ACHN (cell line): ENCODE measurements around the gene ASXL2.
A peak's percentile ranks its signal among the peaks of the same experiment; 100 is the strongest.
"Not testable (repeated sequence)": the region's sequence is repeated elsewhere in the genome, so short reads cannot be mapped to it uniquely, and the experiment has no call there.

Source experiments
- DNase-seq: peaks from one replicate; pipeline ENCODE4 v3.0.0-alpha.2; 2015
- in situ Hi-C: cut with HindIII; loops from 2 replicates; pipeline ENCODE4 v1.10.0; 2017; ENCODE audit warnings: low sequenced_read_pairs, low pct_ligation_motif_present, low pct_unique_long_range_greater_than_20kb

The ASXL2 gene

GRCh38 chr2:25845843-25846505, 32.3 kb downstream of the ASXL2 start:
- in situ Hi-C loops, result no loop called here
- DNase-seq, result peak; percentile 15

GRCh38 chr2:25844089-25844488, 34.2 kb downstream of the ASXL2 start:
- DNase-seq, result no peak
- in situ Hi-C loops, result no loop called here

- in situ Hi-C loops, result no loop called here
- DNase-seq, result no peak
Measured at GRCh38 chr2:25842155-25842554, 36.1 kb downstream of the ASXL2 start.

GRCh38 chr2:25838152-25838756, 40.0 kb downstream of the ASXL2 start:
- in situ Hi-C loops, result no loop called here
- no peak for DNase-seq

GRCh38 chr2:25835906-25836305, 42.4 kb downstream of the ASXL2 start:
- in situ Hi-C loops, result no loop called here
- no peak for DNase-seq

GRCh38 chr2:25833566-25833965, 44.7 kb downstream of the ASXL2 start:
- peak; percentile 82 for DNase-seq
- in situ Hi-C loops, result no loop called here

- no peak for DNase-seq
- in situ Hi-C loops, result no loop called here
Measured at GRCh38 chr2:25832897-25833296, 45.4 kb downstream of the ASXL2 start.

GRCh38 chr2:25831746-25832449, 46.4 kb downstream of the ASXL2 start:
- DNase-seq, result no peak
- in situ Hi-C loops, result no loop called here

- no peak for DNase-seq
- in situ Hi-C loops, result no loop called here
Measured at GRCh38 chr2:25829828-25830227, 48.5 kb downstream of the ASXL2 start.

- in situ Hi-C loops, result no loop called here
- no peak for DNase-seq
Measured at GRCh38 chr2:25829377-25829704, 48.9 kb downstream of the ASXL2 start.

- in situ Hi-C loops, DNase-seq: not testable (repeated sequence)
Measured at GRCh38 chr2:25828532-25829376, 49.5 kb downstream of the ASXL2 start.

GRCh38 chr2:25825238-25825637, 53.0 kb downstream of the ASXL2 start:
- in situ Hi-C loops, result no loop called here
- DNase-seq, result no peak

- no peak for DNase-seq
- in situ Hi-C loops, result no loop called here
Measured at GRCh38 chr2:25824718-25825117, 53.6 kb downstream of the ASXL2 start.

- in situ Hi-C loops, result no loop called here
- DNase-seq, result no peak
Measured at GRCh38 chr2:25824216-25824615, 54.1 kb downstream of the ASXL2 start.

GRCh38 chr2:25822190-25823117, 55.8 kb downstream of the ASXL2 start:
- in situ Hi-C loops, result no loop called here
- DNase-seq, result peak; percentile 76

GRCh38 chr2:25821225-25822056, 56.8 kb downstream of the ASXL2 start:
- in situ Hi-C loops, result no loop called here
- DNase-seq, result no peak

GRCh38 chr2:25819597-25820039, 58.7 kb downstream of the ASXL2 start:
- in situ Hi-C loops, result no loop called here
- no peak for DNase-seq
